Sigmoid colon (tissue), 7 donors: Measurements from ENCODE around the gene STK40. TPM values are rescaled to one million over a fixed set of nuclear protein-coding genes. Genes with fewer than 3 reads are reported as not detected.

Experiments used
- DNase-seq: peaks from one replicate; pipeline ENCODE4 v3.0.0-alpha.2; 2019
- H3K27ac ChIP-seq, 4 donors: fragments of 200-600 bp; sonication (generic); one replicate each; pipeline ENCODE4 v1.5.1; 2016 to 2019; ENCODE audit warnings: mild to moderate bottlenecking in 1 of 4
- H3K27me3 ChIP-seq, 3 donors: fragments of 200-600 bp; sonication (generic); one replicate each; pipeline ENCODE4 v1.5.1; 2019; ENCODE audit warnings: mild to moderate bottlenecking in 1 of 3
- H3K36me3 ChIP-seq, 4 donors: fragments of 200-600 bp; sonication (generic); one replicate each; pipeline ENCODE4 v1.5.1; 2016 to 2019
- H3K4me1 ChIP-seq, 4 donors: fragments of 200-600 bp; sonication (generic); one replicate each; pipeline ENCODE4 v1.5.1; 2017 to 2019
- H3K4me3 ChIP-seq, 4 donors: fragments of 200-600 bp; sonication (generic); one replicate each; pipeline ENCODE4 v1.5.1; 2017 to 2019; ENCODE audit warnings: mild to moderate bottlenecking in 2 of 4, moderate library complexity in 1 of 4
- H3K9me3 ChIP-seq, 4 donors: fragments of 200-600 bp in 3 of 4; sonication (generic) in 3 of 4; one replicate each; pipeline versions ENCODE4 v1.5.1 to v1.6.1; 2013 to 2019
- CTCF ChIP-seq, 4 experiments: fragments of 450-650 bp in 3 of 4; fragments of 200-600 bp in 1 of 4; IDR thresholded peaks; one replicate each; pipeline ENCODE4 v1.5.1; 2016 to 2019; ENCODE audit warnings: antibody characterized with exemption in 4 of 4, mild to moderate bottlenecking in 3 of 4, moderate library complexity in 2 of 4
- EP300 ChIP-seq, 4 donors: sonication (generic); formaldehyde crosslinking; IDR thresholded peaks; one replicate each; pipeline ENCODE4 v1.6.1; 2017; ENCODE audit warnings: antibody characterized with exemption in 4 of 4
- POLR2A ChIP-seq, 2 donors: fragments of 450-650 bp; IDR thresholded peaks; one replicate each; pipeline ENCODE4 v1.6.1; 2016; ENCODE audit warnings: antibody characterized with exemption in 2 of 2, mild to moderate bottlenecking in 2 of 2, moderate library complexity in 2 of 2
- POLR2AphosphoS5 ChIP-seq, 4 donors: sonication (generic); formaldehyde crosslinking; IDR thresholded peaks; one replicate each; pipeline ENCODE4 v1.6.1; 2017; ENCODE audit warnings: antibody characterized with exemption in 4 of 4
- WGBS, 2 donors: extraction: QIAGEN DNeasy Blood & Tissue Kit; methylation state at CpG; one replicate each; pipeline ENCODE4 v1.1.7; 2013; 5-methylcytosine and 5-hydroxymethylcytosine counted together
- intact Hi-C: fragments of 100-400 bp; cut with DNase I; formaldehyde crosslinking; loops from one replicate; pipeline ENCODE4 v1.15.1; 2023
- polyA plus RNA-seq, 3 donors: library from polyadenylated mRNA; stranded (reverse); fragments of 200-250 nt; gene quantifications; one replicate each; pipeline ENCODE4 v1.2.3, GENCODE V29; 2013
- total RNA-seq, 4 donors: library from RNA; depleted of rRNA; stranded (reverse); fragments of >200 nt; gene quantifications; one replicate each; pipeline ENCODE4 v1.1.0, GENCODE V29; 2016
- donor health status: healthy with polysubstance abuse.
- donor health status: Bipolar disorder and iron deficiency.
- donor health status: healthy.

The STK40 gene
- total and polyA plus RNA-seq, 7 donors = 27.6 to 55.6 (median 40.7) TPM

DNA sequence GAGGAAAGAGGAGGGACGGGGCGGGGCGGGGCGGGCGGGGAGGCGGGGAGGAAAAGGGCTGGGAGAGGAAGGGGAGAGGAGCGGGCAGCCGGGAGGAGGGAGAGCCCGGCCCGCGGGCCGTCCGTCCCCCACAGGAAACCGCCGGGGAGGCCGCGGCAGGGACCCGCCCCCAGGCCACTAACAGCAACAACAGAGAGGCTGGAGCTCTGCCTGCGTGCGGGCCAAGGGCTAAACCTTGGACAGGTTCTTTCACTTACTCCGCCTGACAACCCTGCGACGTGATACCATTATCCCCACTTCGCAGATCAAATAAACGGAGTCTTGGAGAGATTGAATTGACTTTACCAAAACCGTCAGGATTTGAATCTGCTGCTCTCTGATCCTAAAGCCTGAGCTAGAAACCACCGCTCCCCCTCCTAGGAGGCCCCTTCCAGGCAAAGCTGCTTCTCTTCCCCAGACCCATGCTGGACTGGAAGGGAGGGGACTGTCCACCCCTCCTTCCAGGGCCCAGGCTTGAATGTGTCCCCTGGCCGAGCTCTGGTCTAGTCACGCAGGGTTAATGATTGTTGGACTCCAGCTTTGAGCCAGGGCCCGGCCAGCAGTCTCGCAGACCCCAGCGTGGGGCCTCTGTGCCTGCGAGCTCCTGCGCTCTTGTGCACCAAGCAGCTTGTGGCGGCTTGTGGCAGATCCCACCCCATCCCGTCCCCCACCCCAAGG, 61.9 kb downstream of the STK40 start, which contains the start of gene EVA1B:
EVA1B (minus strand) TSS at position 10 of the 717 bp plus-strand sequence. CDS start 608 bp downstream, outside the sequence.
- Histone ChIP-seq H3K4me1 (peaks cover 0 to 39% (median 33%) of the 10 kb centered on the region in 4 donors), H3K36me3 (no peaks in the 10 kb centered on the region), H3K27ac (peak within 1 kb of the TSS; percentile 82 to 89 (median 84)), H3K4me3 (peak within 1 kb of the TSS; percentile 53 to 85 (median 62)), H3K9me3 (no peaks in the 10 kb centered on the region), H3K27me3 (no peaks in the 10 kb centered on the region)
- 2 to 4% methylated on average over 35 of the region's 36 CpGs for WGBS, 2 donors
- intact Hi-C loops = no loop called here
- TF ChIP-seq POLR2AphosphoS5 (IDR thresholded peaks at IDR 0.05) (peak; percentile 3 to 53 (median 20)), POLR2A (IDR thresholded peaks at IDR 0.05) (no peak)
- DNase-seq = peak; percentile 94

DNA sequence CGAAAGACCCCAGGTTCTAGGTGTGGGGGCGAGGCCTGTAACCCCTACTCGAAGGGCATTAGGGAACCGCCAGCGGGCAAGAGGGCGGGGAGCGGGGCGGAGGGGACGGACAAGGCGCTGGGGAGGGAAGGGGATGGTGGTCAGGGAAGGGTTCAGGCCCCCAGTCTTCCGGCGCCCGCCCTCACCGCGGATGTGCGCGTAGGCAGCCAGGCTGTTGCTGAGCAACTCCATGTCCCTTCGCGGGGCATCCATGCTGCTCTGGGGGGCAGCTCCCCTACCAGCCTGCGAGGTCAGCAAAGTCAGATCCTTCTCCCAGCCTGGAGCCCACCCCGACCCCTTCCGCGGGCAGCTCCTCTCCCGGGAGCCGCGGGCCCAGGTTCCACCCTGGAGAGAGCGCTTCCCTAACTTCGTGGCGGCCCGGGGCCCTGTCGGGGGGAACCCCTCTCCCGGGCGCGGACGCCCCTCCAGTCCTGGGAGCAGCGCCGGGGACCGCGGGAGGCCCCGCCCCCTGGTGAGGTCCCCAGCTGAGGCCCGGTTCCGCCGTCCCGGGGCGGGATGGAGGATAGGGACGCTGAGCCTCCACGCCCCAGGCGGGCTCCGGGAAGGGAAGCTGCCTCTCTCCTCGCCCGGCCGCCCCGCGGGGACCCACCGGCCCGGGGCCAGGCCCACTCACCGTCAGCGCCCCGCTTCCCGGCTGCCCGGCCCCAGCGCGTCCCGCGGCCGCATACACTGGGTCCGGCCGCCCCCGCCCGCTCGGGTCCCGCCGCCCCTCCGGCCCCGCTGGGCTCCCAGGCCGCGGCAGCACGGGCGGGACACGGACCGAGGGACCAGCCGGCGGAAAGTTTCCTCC, 62.7 kb downstream of the STK40 start:
- intact Hi-C loops = no loop called here
- no peaks in the 10 kb centered on the region for H3K9me3 ChIP-seq
- peak; percentile 83 for DNase-seq
- WGBS, 2 donors = 5 to 8% methylated on average over 83 of the region's 83 CpGs
- peak overlapping the region; percentile 53 to 85 (median 62) for H3K4me3 ChIP-seq
- no peaks in the 10 kb centered on the region for H3K36me3 ChIP-seq
- no peaks in the 10 kb centered on the region for H3K27me3 ChIP-seq
- TF ChIP-seq POLR2AphosphoS5 (IDR thresholded peaks at IDR 0.05) = peak in 2 of 4 donors; percentile 3 to 30
- no peak for TF ChIP-seq EP300 (IDR thresholded peaks at IDR 0.05)
- no peak for TF ChIP-seq POLR2A (IDR thresholded peaks at IDR 0.05)
- no peak for TF ChIP-seq CTCF (IDR thresholded peaks at IDR 0.05)
- peak overlapping the region; percentile 82 to 89 (median 84) for H3K27ac ChIP-seq
- peaks cover 0 to 39% (median 33%) of the 10 kb centered on the region in 4 donors for H3K4me1 ChIP-seq

GRCh38 chr1:36322041-36322785, 63.5 kb downstream of the STK40 start:
- H3K4me1 ChIP-seq = peaks cover 0 to 39% (median 33%) of the 10 kb centered on the region in 4 donors
- peak overlapping the region; percentile 53 to 85 (median 62) for H3K4me3 ChIP-seq
- H3K27me3 ChIP-seq = no peaks in the 10 kb centered on the region
- H3K9me3 ChIP-seq = no peaks in the 10 kb centered on the region
- H3K27ac ChIP-seq = peak overlapping the region; percentile 82 to 89 (median 84)
- H3K36me3 ChIP-seq = no peaks in the 10 kb centered on the region
- TF ChIP-seq POLR2A (IDR thresholded peaks at IDR 0.05) (no peak), POLR2AphosphoS5 (IDR thresholded peaks at IDR 0.05) (peak in 1 of 4 donors; percentile 11)
- WGBS, 2 donors = 57 to 63% methylated on average over 67 of the region's 67 CpGs
- intact Hi-C loops = no loop called here
- DNase-seq = peak; percentile 75

DNA sequence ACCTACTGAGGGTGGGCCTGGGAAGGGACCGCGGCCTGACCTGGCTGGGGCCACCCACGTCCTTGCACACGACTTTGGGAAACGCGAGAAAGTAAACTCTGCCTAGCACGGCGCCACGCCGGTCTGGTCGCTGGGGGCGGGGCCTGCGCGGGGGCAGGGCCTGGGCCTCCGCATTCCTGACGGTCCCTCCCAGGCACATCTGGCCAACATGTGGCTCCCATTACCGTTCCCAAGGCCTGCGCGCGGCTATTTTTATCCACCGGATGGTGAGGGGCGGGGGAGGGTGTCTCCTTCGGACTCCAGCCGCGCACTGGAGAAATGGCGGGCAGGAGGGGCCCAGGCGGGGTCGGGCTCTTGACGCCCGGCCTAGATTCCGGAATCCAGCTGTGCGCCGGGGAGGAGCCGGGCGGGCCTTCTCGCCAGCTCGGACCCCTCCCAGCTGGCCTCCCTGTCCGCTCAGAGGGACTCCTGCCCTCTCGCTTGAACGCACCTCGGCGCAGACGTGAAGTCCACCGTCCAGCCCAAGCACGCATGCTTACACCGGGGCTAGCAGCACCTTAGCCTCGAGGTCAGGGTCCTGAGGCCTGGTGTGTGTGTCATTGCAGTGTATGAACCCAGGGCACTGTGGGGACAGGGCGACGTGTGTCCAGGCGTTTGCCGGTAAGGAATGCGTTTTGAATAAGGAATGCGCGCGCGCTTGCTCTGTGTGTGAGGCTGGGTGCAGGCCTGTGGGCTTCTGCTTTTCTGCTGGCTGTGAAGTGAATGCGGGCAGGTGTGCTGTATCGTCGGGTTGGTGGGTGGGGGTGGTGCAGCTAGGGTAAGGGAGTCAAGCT, 64.4 kb downstream of the STK40 start:
- peak; percentile 93 for DNase-seq
- intact Hi-C loops = loop anchor here (2.0 kb wide), 1 partner anchor 47 kb away; no protein-coding TSS in a partner anchor
- H3K4me1 ChIP-seq = peaks cover 0 to 39% (median 33%) of the 10 kb centered on the region in 4 donors
- 25% methylated on average over 59 of the region's 59 CpGs for WGBS, 2 donors
- peak overlapping the region; percentile 5 to 85 (median 54) for H3K4me3 ChIP-seq
- no peaks in the 10 kb centered on the region for H3K27me3 ChIP-seq
- TF ChIP-seq POLR2A (IDR thresholded peaks at IDR 0.05) (no peak), POLR2AphosphoS5 (IDR thresholded peaks at IDR 0.05) (peak in 3 of 4 donors; percentile 30 to 40 (median 37)), CTCF (IDR thresholded peaks at IDR 0.05) (no peak)
- peak overlapping the region; percentile 82 to 89 (median 84) for H3K27ac ChIP-seq
- H3K9me3 ChIP-seq = no peaks in the 10 kb centered on the region
- H3K36me3 ChIP-seq = no peaks in the 10 kb centered on the region

GRCh38 chr1:36320767-36321118, 65.0 kb downstream of the STK40 start:
- intact Hi-C loops = loop anchor here (2.0 kb wide), 1 partner anchor 48 kb away; no protein-coding TSS in a partner anchor

More at GRCh38 chr1:36320767-36321118, 65.0 kb downstream of the STK40 start:
- H3K4me1 ChIP-seq = peaks cover 0 to 39% (median 33%) of the 10 kb centered on the region in 4 donors
- no peaks in the 10 kb centered on the region for H3K36me3 ChIP-seq
- H3K4me3 ChIP-seq = peak overlapping the region; percentile 5 to 85 (median 40)
- WGBS, 2 donors = 21 to 37% methylated on average over 23 of the region's 23 CpGs
- no peaks in the 10 kb centered on the region for H3K27me3 ChIP-seq
- TF ChIP-seq EP300 (IDR thresholded peaks at IDR 0.05) = no peak
- no peak for TF ChIP-seq POLR2AphosphoS5 (IDR thresholded peaks at IDR 0.05)
- TF ChIP-seq CTCF (IDR thresholded peaks at IDR 0.05) = no peak
- TF ChIP-seq POLR2A (IDR thresholded peaks at IDR 0.05) = no peak
- peak overlapping the region; percentile 82 to 89 (median 84) for H3K27ac ChIP-seq
- H3K9me3 ChIP-seq = no peaks in the 10 kb centered on the region
- no peak for DNase-seq
